Epithelial cell of prostate (primary cell): ENCODE measurements around the gene USP17L24.
"Not testable (repeated sequence)": the region's sequence is repeated elsewhere in the genome, so short reads cannot be mapped to it uniquely, and the experiment has no call there.

ENCODE experiments used
- DNase-seq: peaks from one replicate; pipeline ENCODE4 v3.0.0-alpha.2; 2011; ENCODE audit warnings: low read depth, low spot score
- H3K27ac ChIP-seq: fragments of 450-650 bp; 2 replicates; pipeline ENCODE4 v1.5.1; 2017; ENCODE audit warnings: mild to moderate bottlenecking

USP17L24 gene

GRCh38 chr4:9324865-9325264, at the start of gene USP17L24:
Gene USP17L24, plus strand, starts transcription at chr4:9325165. Its CDS starts 0 bp downstream, at chr4:9325165.
- H3K27ac ChIP-seq: not testable (repeated sequence)

DNA sequence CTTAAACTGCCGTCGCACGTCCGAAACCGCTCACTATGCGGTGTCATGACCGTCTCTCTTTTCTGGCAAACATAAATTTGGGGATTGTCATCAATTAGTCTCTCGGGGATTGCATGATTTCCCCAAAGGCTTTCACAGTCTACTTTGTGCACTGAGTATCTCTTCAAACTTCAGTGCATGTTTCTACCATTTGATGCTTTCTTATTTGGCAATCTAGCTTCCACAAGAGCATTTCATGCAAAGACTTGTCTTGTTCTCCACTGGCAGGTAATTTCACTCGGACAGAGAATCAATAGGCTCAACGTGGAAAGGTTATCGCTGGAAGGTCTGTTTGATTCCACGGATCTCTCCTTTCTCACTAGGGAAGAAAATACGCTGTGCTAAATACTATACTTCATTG, 774 bp upstream of the USP17L24 start:
- not testable (repeated sequence) for H3K27ac ChIP-seq, DNase-seq

More at GRCh38 chr4:9324865-9325264, at the start of gene USP17L24:
- DNase-seq: not testable (repeated sequence)

- not testable (repeated sequence) for DNase-seq, H3K27ac ChIP-seq
Measured at GRCh38 chr4:9329611-9330010, 4.6 kb downstream of the USP17L24 start, which contains the start of gene USP17L25. Gene USP17L25, plus strand, starts transcription at chr4:9329911. Its CDS starts 0 bp downstream, at chr4:9329911.

GRCh38 chr4:9334358-9334757, 9.4 kb downstream of the USP17L24 start, which contains the start of gene USP17L26:
Gene USP17L26, plus strand, starts transcription at chr4:9334658. Its CDS starts 0 bp downstream, at chr4:9334658.
- not testable (repeated sequence) for DNase-seq, H3K27ac ChIP-seq

- not testable (repeated sequence) for DNase-seq, H3K27ac ChIP-seq
Measured at GRCh38 chr4:9339103-9339502, 14.1 kb downstream of the USP17L24 start, which contains the start of gene USP17L5. Gene USP17L5, plus strand, starts transcription at chr4:9339403. Its CDS starts 0 bp downstream, at chr4:9339403.

DNA sequence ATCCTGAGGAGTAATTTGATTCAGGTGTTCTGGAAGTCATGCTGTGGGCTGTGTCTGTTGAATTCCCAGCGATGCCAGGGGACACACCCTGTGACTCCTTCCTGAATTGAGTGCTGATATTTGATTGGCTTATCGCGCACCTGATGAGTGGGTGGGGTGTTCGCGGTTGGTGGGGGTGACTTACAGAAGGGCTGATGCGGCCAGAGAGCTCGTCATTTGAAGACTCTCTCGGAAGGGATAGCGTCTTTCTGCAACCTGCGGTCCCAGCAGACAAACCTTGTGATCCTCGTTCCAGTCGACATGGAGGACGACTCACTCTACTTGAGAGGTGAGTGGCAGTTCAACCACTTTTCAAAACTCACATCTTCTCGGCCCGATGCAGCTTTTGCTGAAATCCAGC, 18.9 kb downstream of the USP17L24 start, which contains the start of gene USP17L27:
TSS of gene USP17L27 (plus strand) at position 301 of the 400 bp plus-strand sequence. CDS start at position 301, 0 bp downstream.
- not testable (repeated sequence) for H3K27ac ChIP-seq, DNase-seq

DNA sequence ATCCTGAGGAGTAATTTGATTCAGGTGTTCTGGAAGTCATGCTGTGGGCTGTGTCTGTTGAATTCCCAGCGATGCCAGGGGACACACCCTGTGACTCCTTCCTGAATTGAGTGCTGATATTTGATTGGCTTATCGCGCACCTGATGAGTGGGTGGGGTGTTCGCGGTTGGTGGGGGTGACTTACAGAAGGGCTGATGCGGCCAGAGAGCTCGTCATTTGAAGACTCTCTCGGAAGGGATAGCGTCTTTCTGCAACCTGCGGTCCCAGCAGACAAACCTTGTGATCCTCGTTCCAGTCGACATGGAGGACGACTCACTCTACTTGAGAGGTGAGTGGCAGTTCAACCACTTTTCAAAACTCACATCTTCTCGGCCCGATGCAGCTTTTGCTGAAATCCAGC, 23.6 kb downstream of the USP17L24 start, which contains the start of gene USP17L28:
TSS of gene USP17L28 (plus strand) at position 301 of the 400 bp plus-strand sequence. CDS start at position 301, 0 bp downstream.
- not testable (repeated sequence) for DNase-seq, H3K27ac ChIP-seq

GRCh38 chr4:9350866-9351265, 25.9 kb downstream of the USP17L24 start:
- DNase-seq, H3K27ac ChIP-seq: not testable (repeated sequence)

DNA sequence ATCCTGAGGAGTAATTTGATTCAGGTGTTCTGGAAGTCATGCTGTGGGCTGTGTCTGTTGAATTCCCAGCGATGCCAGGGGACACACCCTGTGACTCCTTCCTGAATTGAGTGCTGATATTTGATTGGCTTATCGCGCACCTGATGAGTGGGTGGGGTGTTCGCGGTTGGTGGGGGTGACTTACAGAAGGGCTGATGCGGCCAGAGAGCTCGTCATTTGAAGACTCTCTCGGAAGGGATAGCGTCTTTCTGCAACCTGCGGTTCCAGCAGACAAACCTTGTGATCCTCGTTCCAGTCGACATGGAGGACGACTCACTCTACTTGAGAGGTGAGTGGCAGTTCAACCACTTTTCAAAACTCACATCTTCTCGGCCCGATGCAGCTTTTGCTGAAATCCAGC, 28.4 kb downstream of the USP17L24 start, which contains the start of gene USP17L29:
TSS of gene USP17L29 (plus strand) at position 301 of the 400 bp plus-strand sequence. CDS start at position 301, 0 bp downstream.
- H3K27ac ChIP-seq, DNase-seq: not testable (repeated sequence)

GRCh38 chr4:9362829-9363228, 37.9 kb downstream of the USP17L24 start, which contains the start of gene USP17L30:
Gene USP17L30, plus strand, starts transcription at chr4:9363129. Its CDS starts 0 bp downstream, at chr4:9363129.
- H3K27ac ChIP-seq, DNase-seq: not testable (repeated sequence)
